Measurements from ENCODE around the gene MCTP1. TPM values are rescaled to one million over a fixed set of nuclear protein-coding genes. Genes with fewer than 3 reads are reported as not detected.

MCTP1 gene
- polyA plus RNA-seq, 1 donor (not counting 4 experiments of a cell fraction or from before 2014, with no cell fraction given): 4.9 TPM

DNA sequence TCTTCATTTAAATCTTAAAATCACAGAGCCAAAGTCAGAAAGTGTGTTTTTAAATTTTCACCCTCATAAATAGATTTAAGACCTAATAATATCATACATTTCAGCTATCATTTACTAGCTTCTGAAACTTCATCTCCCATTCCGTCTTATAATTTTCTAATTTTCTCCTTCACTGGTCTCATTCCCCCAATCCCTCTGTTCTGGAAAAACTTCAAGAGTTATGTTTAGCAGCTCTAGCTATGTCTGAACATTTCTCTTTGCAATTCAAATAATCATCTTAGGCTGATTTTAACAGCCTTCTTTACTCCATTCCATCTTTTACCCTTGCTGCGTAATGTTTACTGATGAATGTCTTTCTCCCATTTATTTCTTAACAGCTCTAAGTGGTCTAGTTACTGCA, 474.0 kb downstream of the MCTP1 start:
- Histone ChIP-seq H3K9me1 (ENCODE audit: control insufficient read depth, extremely low read depth, insufficient read depth, low read length) (no peaks in the 10 kb centered on the region), H4K20me1 (ENCODE audit: control insufficient read depth, extremely low read depth, insufficient read depth, low read length) (no peaks in the 10 kb centered on the region), H3K9ac (ENCODE audit: control insufficient read depth, extremely low read depth, insufficient read depth, low read length) (no peak overlapping the region), H3K4me3 (ENCODE audit: control insufficient read depth in 2 of 3, extremely low read depth in 1 of 3, insufficient read depth in 2 of 3, low read depth in 1 of 3, low read length in 3 of 3) (no peak overlapping the region), H3K4me2 (ENCODE audit: control insufficient read depth, extremely low read depth, insufficient read depth, low read depth, low read length) (no peak overlapping the region), H3K79me2 (ENCODE audit: control insufficient read depth, insufficient read depth, low read length) (no peaks in the 10 kb centered on the region), H3K27me3 (ENCODE audit: control insufficient read depth, extremely low read depth, insufficient read depth, low read length) (no peaks in the 10 kb centered on the region), H3K36me3 (ENCODE audit: control insufficient read depth in 2 of 2, extremely low read depth in 1 of 2, insufficient read depth in 2 of 2, low read length in 2 of 2) (no peaks in the 10 kb centered on the region), H2AFZ (ENCODE audit: control insufficient read depth, low read length) (no peak overlapping the region), H3K27ac (ENCODE audit: control insufficient read depth, insufficient read depth, low read length) (no peak overlapping the region), H3K4me1 (ENCODE audit: control insufficient read depth, extremely low read depth, insufficient read depth, low read length) (no peaks in the 10 kb centered on the region), H3K9me3 (ENCODE audit: control insufficient read depth, low read depth, low read length) (no peaks in the 10 kb centered on the region)
- no peak for FAIRE-seq
- dilution Hi-C loops (cut with MboI; ENCODE audit: extremely low pct_ligation_motif_present, low sequenced_read_pairs): no loop called here
- TF ChIP-seq CTCF (optimal IDR thresholded peaks at IDR 0.05 in 1 of 3, IDR thresholded peaks at IDR 0.05 in 1 of 3, conservative IDR thresholded peaks at IDR 0.05 in 1 of 3; ENCODE audit: extremely low read depth in 1 of 3, insufficient read depth in 2 of 3, low read length in 3 of 3) (no peak), EZH2 (IDR thresholded peaks at IDR 0.05; ENCODE audit: low read length) (no peak)
- no peak for DNase-seq (ENCODE audit: low read depth, low spot score)

- dilution Hi-C loops (cut with MboI; ENCODE audit: extremely low pct_ligation_motif_present, low sequenced_read_pairs): no loop called here
- no peak overlapping the region for H3K9ac ChIP-seq (ENCODE audit: control insufficient read depth, extremely low read depth, insufficient read depth, low read length)
- no peak overlapping the region for H3K27ac ChIP-seq (ENCODE audit: control insufficient read depth, insufficient read depth, low read length)
- no peaks in the 10 kb centered on the region for H3K9me1 ChIP-seq (ENCODE audit: control insufficient read depth, extremely low read depth, insufficient read depth, low read length)
- H3K27me3 ChIP-seq (ENCODE audit: control insufficient read depth, extremely low read depth, insufficient read depth, low read length): no peaks in the 10 kb centered on the region
- no peaks in the 10 kb centered on the region for H3K4me1 ChIP-seq (ENCODE audit: control insufficient read depth, extremely low read depth, insufficient read depth, low read length)
- no peaks in the 10 kb centered on the region for H3K9me3 ChIP-seq (ENCODE audit: control insufficient read depth, low read depth, low read length)
- no peak for TF ChIP-seq EZH2 (IDR thresholded peaks at IDR 0.05; ENCODE audit: low read length)
- TF ChIP-seq CTCF (optimal IDR thresholded peaks at IDR 0.05 in 1 of 3, IDR thresholded peaks at IDR 0.05 in 1 of 3, conservative IDR thresholded peaks at IDR 0.05 in 1 of 3; ENCODE audit: extremely low read depth in 1 of 3, insufficient read depth in 2 of 3, low read length in 3 of 3): no peak
- no peak overlapping the region for H3K4me2 ChIP-seq (ENCODE audit: control insufficient read depth, extremely low read depth, insufficient read depth, low read depth, low read length)
- no peak overlapping the region for H2AFZ ChIP-seq (ENCODE audit: control insufficient read depth, low read length)
- H4K20me1 ChIP-seq (ENCODE audit: control insufficient read depth, extremely low read depth, insufficient read depth, low read length): no peaks in the 10 kb centered on the region
- H3K36me3 ChIP-seq (ENCODE audit: control insufficient read depth in 2 of 2, extremely low read depth in 1 of 2, insufficient read depth in 2 of 2, low read length in 2 of 2): no peaks in the 10 kb centered on the region
- no peak overlapping the region for H3K4me3 ChIP-seq (ENCODE audit: control insufficient read depth in 2 of 3, extremely low read depth in 1 of 3, insufficient read depth in 2 of 3, low read depth in 1 of 3, low read length in 3 of 3)
- FAIRE-seq (no peak), DNase-seq (ENCODE audit: low read depth, low spot score) (no peak)
- no peaks in the 10 kb centered on the region for H3K79me2 ChIP-seq (ENCODE audit: control insufficient read depth, insufficient read depth, low read length)
These were observed 474.6 kb downstream of the MCTP1 start for GRCh38 chr5:94810281-94810680.
